Kidney (tissue), 14 donors: ENCODE data around the gene RGS3. TPM values are rescaled to one million over a fixed set of nuclear protein-coding genes. Genes with fewer than 3 reads are reported as not detected.

Experiments used
- DNase-seq, 5 donors: peaks; one replicate each; pipeline ENCODE4 v3.0.0-alpha.2; 2013 to 2020
- FAIRE-seq: peaks from 2 replicates; lab custom pipeline; 2012; peaks lifted over from hg19 to GRCh38; lab: Jason Lieb, UNC
- H3K27ac ChIP-seq, 2 donors: one replicate each; pipeline ENCODE4 v1.7.0; 2013; ENCODE audit warnings: low read depth in 2 of 2, low read length in 2 of 2, inconsistent platforms in 1 of 2
- H3K27me3 ChIP-seq: one replicate; pipeline ENCODE4 v1.7.1; 2013; ENCODE audit warnings: low read length, inconsistent platforms; ENCODE audit not compliant: control insufficient read depth, insufficient read depth
- H3K36me3 ChIP-seq, 3 donors: one replicate each; pipeline versions ENCODE4 v1.7.0 to v1.7.1; 2013; ENCODE audit warnings: low read length in 3 of 3, control low read depth in 1 of 3, inconsistent platforms in 1 of 3; ENCODE audit not compliant: insufficient read depth in 3 of 3, control insufficient read depth in 2 of 3
- H3K4me1 ChIP-seq, 3 donors: one replicate each; pipeline versions ENCODE4 v1.7.0 to v1.7.1; 2013; ENCODE audit warnings: low read length in 3 of 3, inconsistent platforms in 1 of 3, low read depth in 1 of 3; ENCODE audit not compliant: control insufficient read depth in 2 of 3, insufficient read depth in 2 of 3
- H3K4me3 ChIP-seq, 3 donors: one replicate each; pipeline versions ENCODE4 v1.7.0 to v1.8.1; 2013; ENCODE audit warnings: low read length in 3 of 3, control low read depth in 1 of 3, inconsistent platforms in 1 of 3
- H3K9ac ChIP-seq, 3 donors: one replicate each; pipeline versions ENCODE4 v1.7.0 to v1.7.1; 2013; ENCODE audit warnings: low read length in 3 of 3, control low read depth in 1 of 3, inconsistent platforms in 1 of 3
- H3K9me3 ChIP-seq, 3 donors: one replicate each; pipeline versions ENCODE4 v1.7.0 to v1.7.1; 2013; ENCODE audit warnings: low read length in 3 of 3, control low read depth in 1 of 3, inconsistent platforms in 1 of 3; ENCODE audit not compliant: control insufficient read depth in 2 of 3, insufficient read depth in 1 of 3
- intact Hi-C: fragments of 100-400 bp; cut with DNase I; formaldehyde crosslinking; loops from one replicate; pipeline ENCODE4 v1.11.1; 2022
- polyA plus RNA-seq: library from polyadenylated mRNA; stranded (reverse); fragments of 350-450 nt; fragmentation: Illumina TruSeq; extraction: RNeasy Lipid Tissue Mini Kit (QIAGEN cat#74804); gene quantifications from one replicate; pipeline ENCODE4 v1.2.3, GENCODE V29; 2014; ENCODE audit warnings: low read depth, low replicate concordance; ENCODE audit not compliant: insufficient read depth
- total RNA-seq: library from RNA; stranded (reverse); fragmentation: NEBNext Ultra II Directional; extraction: Animal tissue kit (Norgen Biotek cat#: 25700); gene quantifications from one replicate; pipeline ENCODE4 v1.2.1, GENCODE V29; 2021
- TF ChIP-seq, protein P1 (sequence below): IDR thresholded peaks from 3 replicates; pipeline ENCODE4 v1.5.1; 2012; ENCODE audit warnings: mild to moderate bottlenecking, moderate library complexity, borderline replicate concordance; ENCODE audit not compliant: insufficient read depth; ENCODE audit errors: extremely low read depth
- donor health status: control.
- donor health status: control.
- donor health status: control.
- donor health status: control.
- donor health status: control.
- donor health status: DM: yes; HTN: yes; CAD: no.
- donor health status: Normal renal cell carcinoma (clear cell type).

Gene RGS3
- total and polyA plus RNA-seq, 2 donors from 2014 or later, result 114 to 137 TPM

DNA sequence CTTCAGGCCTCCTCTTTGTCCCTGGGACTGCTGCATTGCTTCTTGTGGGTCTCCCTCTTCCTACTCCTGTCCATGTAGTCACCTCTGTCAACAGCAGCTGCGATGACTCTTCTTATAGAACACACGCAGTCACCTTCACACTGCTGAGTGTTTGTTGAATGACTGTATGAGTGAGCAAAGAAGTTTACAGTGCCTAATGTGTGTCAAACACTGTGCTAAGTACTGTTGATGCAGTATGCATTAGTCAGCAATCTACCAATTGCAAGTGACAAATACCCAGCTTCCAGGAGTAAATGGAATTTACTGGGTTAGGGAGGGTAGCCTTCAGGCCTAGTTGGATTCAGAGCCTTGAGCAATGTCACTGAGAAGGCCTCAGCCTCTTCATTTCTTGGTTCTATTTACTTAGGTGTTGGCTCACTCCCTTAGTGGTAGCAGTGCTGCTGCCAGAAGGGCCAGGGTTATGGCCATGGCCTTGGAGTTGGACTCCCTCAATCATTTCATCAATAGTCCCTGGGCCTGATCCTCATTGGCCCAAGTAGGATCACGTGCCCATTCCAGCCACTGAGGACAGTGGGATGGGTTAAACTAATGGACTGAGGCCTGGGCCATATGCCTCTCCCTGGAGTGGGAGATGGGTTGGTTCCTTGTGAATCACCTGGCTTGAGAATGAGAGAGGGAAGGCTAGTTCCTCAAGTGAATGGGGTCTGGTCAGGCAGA, 93.5 kb downstream of the RGS3 start:
- intact Hi-C loops, result no loop called here
- H3K9me3 ChIP-seq, result no peaks in the 10 kb centered on the region
- no peak overlapping the region for H3K4me3 ChIP-seq
- peak in 1 of 5 donors; percentile 12 for DNase-seq
- H3K36me3 ChIP-seq, result no peaks in the 10 kb centered on the region
- no peak for FAIRE-seq
- TF ChIP-seq, protein P1, sequence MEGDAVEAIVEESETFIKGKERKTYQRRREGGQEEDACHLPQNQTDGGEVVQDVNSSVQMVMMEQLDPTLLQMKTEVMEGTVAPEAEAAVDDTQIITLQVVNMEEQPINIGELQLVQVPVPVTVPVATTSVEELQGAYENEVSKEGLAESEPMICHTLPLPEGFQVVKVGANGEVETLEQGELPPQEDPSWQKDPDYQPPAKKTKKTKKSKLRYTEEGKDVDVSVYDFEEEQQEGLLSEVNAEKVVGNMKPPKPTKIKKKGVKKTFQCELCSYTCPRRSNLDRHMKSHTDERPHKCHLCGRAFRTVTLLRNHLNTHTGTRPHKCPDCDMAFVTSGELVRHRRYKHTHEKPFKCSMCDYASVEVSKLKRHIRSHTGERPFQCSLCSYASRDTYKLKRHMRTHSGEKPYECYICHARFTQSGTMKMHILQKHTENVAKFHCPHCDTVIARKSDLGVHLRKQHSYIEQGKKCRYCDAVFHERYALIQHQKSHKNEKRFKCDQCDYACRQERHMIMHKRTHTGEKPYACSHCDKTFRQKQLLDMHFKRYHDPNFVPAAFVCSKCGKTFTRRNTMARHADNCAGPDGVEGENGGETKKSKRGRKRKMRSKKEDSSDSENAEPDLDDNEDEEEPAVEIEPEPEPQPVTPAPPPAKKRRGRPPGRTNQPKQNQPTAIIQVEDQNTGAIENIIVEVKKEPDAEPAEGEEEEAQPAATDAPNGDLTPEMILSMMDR, result no peak
- H3K27me3 ChIP-seq, result no peaks in the 10 kb centered on the region
- no peak overlapping the region for H3K9ac ChIP-seq
- peaks cover 0 to 20% (median 18%) of the 10 kb centered on the region in 3 donors for H3K4me1 ChIP-seq
- peak overlapping the region in 1 of 2 donors; percentile 26 for H3K27ac ChIP-seq

DNA sequence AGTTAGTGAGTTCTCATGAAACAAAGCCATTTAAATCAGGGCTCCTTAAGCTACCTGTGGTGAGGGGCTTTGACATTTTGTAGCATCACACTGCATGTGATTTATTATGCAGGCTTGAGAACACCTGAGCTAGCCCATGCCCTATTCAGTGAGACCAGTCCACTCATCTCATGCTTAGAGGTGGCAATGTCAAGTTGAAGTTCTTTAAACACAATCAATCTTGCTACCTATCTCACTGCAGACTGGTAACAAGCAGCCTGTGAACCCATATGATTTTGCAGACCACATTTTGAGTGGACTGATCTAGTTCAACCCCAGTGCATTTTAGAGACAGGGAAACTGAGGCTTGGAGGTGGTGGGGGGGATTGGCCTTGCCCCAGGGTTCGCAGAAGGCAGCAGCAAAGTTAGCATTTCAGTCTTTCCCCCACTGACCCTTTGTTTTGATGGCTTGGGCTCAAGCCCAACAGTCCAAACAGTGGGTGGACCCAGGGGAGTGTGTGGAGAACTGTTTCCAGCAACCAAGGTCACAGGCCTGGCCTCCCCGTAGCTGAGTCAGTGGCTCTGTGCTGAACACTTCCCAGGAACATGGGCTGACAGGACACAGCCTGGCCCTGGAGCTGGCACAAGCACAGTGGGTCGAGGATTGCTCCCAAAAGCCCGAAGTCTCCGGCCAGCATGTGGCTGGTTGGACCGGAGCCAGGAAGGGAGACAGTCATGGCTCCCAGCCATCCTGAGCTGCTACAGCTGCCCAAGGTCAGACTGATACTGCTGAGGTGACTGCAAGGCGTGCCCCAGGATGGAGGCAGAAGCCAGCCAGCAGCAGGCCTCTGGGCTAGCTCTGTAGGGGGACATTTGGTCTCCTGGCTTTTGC, 95.3 kb downstream of the RGS3 start:
- Histone ChIP-seq H3K27ac (peak overlapping the region; percentile 83 to 85), H3K36me3 (no peaks in the 10 kb centered on the region), H3K4me3 (no peak overlapping the region), H3K9ac (peak overlapping the region in 1 of 3 donors; percentile 53), H3K4me1 (peaks cover 0 to 26% (median 19%) of the 10 kb centered on the region in 3 donors), H3K27me3 (no peaks in the 10 kb centered on the region), H3K9me3 (no peaks in the 10 kb centered on the region)
- peak; percentile 31 to 97 (median 49) for DNase-seq
- TF ChIP-seq, protein P1, result no peak
- intact Hi-C loops, result no loop called here
- FAIRE-seq, result no peak

DNA sequence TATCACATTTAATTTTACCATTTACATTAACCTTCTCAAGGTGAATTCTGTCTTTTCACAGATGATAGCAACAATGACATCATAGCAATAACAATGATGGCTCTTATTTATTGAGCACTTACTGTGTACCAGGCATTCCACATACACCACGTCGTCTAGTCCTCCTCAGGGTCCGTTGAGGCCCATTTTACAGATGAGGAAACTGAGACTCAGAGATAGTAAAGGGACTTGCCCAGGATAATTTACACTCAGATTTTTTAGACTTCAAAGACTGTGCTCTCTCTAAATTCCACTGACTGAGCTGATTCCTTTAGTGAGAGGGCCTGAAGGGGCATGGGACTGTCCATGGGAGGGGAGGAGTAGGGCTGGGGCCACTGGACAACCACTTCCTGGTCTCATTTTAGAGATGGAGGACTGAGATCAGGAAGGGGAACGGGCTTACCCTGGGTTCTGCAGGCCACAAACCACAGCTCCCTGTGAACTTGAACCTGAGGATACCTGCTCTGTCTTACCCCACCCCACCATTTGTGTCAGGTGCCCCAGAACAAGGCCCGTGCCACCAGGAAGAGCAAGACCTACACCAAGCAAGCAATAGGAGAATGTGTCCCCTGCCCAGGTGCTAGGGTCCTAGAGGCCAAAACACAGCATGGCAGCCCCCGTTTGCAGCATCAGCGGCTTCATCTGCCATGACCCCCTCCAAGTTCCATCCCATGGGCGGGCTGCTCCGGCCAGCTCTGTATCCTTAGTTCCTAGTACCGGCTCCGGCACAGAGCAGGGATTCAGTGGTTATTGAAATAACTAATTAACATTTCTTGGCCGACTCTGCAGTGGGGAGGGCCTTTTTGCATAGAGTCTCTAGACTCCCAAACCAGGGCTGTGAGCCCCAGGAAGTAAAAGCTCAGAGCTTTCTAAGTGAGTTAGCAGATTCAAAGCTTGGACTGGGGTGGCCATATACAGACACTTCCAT, 96.6 kb downstream of the RGS3 start:
- Histone ChIP-seq H3K9ac (peak overlapping the region in 1 of 3 donors; percentile 53), H3K4me1 (peaks cover 0 to 38% (median 27%) of the 10 kb centered on the region in 3 donors), H3K27ac (peak overlapping the region; percentile 83 to 85), H3K9me3 (no peaks in the 10 kb centered on the region), H3K36me3 (no peaks in the 10 kb centered on the region), H3K4me3 (no peak overlapping the region), H3K27me3 (no peaks in the 10 kb centered on the region)
- peak in 2 of 5 donors; percentile 10 to 23 for DNase-seq
- intact Hi-C loops, result no loop called here
- FAIRE-seq, result no peak
- TF ChIP-seq, protein P1, result no peak
